ENCODE measurements around the gene MSMP.

MSMP gene

DNA sequence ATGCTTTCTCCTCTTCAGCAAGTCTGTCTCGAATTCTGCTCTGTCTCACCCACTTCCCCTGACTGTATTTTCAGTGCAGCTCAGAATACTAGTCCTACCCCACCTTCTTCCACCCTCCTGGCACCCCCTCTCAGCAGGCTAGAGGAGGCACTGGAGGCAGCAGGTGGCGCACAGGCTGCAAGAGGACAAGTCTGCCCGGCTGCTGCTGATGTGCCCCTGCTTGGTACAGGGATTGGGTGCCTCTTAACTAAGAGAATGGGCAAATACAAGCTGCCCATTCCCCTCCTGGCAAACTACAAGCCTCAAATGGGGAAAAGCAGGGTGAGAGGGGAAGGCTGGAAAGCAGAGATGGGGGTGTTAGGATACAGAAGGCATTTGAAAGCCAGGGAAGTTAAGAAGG lies 27.1 kb downstream of the MSMP start:
- H3K4me3 ChIP-seq (replicated peaks; ENCODE audit: insufficient read depth, low read length) = no peak overlapping the region
- peak in 1 of 2 experiments; percentile 56 for DNase-seq (ENCODE audit: low read depth in 1 of 2, low spot score in 1 of 2)
- H3K27ac ChIP-seq (replicated peaks) = peak overlapping the region; percentile 16
- H3K27me3 ChIP-seq (ENCODE audit: insufficient read depth, poor library complexity, severe bottlenecking) = no peaks in the 10 kb centered on the region
- TF ChIP-seq SPI1 (IDR thresholded peaks at IDR 0.05; ENCODE audit: borderline replicate concordance, low read depth) = no peak
- TF ChIP-seq, protein P1, sequence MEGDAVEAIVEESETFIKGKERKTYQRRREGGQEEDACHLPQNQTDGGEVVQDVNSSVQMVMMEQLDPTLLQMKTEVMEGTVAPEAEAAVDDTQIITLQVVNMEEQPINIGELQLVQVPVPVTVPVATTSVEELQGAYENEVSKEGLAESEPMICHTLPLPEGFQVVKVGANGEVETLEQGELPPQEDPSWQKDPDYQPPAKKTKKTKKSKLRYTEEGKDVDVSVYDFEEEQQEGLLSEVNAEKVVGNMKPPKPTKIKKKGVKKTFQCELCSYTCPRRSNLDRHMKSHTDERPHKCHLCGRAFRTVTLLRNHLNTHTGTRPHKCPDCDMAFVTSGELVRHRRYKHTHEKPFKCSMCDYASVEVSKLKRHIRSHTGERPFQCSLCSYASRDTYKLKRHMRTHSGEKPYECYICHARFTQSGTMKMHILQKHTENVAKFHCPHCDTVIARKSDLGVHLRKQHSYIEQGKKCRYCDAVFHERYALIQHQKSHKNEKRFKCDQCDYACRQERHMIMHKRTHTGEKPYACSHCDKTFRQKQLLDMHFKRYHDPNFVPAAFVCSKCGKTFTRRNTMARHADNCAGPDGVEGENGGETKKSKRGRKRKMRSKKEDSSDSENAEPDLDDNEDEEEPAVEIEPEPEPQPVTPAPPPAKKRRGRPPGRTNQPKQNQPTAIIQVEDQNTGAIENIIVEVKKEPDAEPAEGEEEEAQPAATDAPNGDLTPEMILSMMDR (IDR thresholded peaks at IDR 0.05; ENCODE audit: insufficient read depth, low read length) = peak; percentile 2

DNA sequence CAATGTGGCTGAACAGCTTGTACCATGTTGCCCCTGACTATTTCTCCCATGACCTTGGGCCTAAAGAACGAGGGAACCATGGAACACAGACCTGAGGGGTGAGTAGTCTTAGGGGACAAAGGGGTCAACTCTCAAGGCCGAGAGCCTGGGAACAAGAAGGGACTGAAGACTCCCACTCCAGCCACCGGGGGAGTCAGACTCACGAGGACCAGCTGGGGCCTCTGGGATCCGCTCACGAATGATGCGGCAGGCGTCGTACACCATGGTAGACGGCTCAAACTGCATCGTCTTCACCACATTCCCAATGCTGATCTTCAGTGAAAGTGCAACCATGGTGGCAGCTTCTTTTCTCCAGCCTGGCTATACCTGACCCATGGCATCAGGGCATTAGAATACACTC lies 28.7 kb downstream of the MSMP start:
- Histone ChIP-seq H3K4me3 (replicated peaks; ENCODE audit: insufficient read depth, low read length) (no peak overlapping the region), H3K27me3 (ENCODE audit: insufficient read depth, poor library complexity, severe bottlenecking) (no peaks in the 10 kb centered on the region), H3K27ac (replicated peaks) (no peak overlapping the region)
- no peak for TF ChIP-seq SPI1 (IDR thresholded peaks at IDR 0.05; ENCODE audit: borderline replicate concordance, low read depth)
- no peak for TF ChIP-seq GABPA (IDR thresholded peaks at IDR 0.05; ENCODE audit: low read depth)
- TF ChIP-seq POLR2AphosphoS5 (IDR thresholded peaks at IDR 0.05; ENCODE audit: low read depth) = no peak
- TF ChIP-seq, protein P1 (IDR thresholded peaks at IDR 0.05; ENCODE audit: insufficient read depth, low read length) = no peak
- TF ChIP-seq, protein P2, sequence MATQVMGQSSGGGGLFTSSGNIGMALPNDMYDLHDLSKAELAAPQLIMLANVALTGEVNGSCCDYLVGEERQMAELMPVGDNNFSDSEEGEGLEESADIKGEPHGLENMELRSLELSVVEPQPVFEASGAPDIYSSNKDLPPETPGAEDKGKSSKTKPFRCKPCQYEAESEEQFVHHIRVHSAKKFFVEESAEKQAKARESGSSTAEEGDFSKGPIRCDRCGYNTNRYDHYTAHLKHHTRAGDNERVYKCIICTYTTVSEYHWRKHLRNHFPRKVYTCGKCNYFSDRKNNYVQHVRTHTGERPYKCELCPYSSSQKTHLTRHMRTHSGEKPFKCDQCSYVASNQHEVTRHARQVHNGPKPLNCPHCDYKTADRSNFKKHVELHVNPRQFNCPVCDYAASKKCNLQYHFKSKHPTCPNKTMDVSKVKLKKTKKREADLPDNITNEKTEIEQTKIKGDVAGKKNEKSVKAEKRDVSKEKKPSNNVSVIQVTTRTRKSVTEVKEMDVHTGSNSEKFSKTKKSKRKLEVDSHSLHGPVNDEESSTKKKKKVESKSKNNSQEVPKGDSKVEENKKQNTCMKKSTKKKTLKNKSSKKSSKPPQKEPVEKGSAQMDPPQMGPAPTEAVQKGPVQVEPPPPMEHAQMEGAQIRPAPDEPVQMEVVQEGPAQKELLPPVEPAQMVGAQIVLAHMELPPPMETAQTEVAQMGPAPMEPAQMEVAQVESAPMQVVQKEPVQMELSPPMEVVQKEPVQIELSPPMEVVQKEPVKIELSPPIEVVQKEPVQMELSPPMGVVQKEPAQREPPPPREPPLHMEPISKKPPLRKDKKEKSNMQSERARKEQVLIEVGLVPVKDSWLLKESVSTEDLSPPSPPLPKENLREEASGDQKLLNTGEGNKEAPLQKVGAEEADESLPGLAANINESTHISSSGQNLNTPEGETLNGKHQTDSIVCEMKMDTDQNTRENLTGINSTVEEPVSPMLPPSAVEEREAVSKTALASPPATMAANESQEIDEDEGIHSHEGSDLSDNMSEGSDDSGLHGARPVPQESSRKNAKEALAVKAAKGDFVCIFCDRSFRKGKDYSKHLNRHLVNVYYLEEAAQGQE (IDR thresholded peaks at IDR 0.05; ENCODE audit: insufficient replicate concordance, low read depth) = no peak
- no peak for DNase-seq (ENCODE audit: low read depth in 1 of 2, low spot score in 1 of 2)

DNA sequence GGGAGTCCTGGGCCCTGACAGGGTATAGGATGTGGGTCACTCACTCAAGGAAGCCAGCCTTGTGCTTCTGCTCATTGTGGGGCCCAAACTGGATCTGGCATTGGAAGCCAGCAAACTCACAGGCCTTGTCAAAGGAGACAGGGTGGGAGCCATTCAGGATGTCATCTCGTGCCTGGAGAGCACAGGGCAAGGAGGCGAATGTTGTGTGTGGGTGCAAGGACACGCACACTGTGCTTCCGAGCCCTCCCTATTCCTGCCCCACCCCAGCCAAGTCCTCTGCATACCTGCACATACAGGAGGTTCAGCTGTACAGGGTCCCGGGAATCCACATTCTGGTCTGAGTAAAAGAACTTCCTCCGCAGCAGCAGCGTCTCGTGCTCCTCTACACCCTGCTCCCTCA lies 30.2 kb downstream of the MSMP start:
- Histone ChIP-seq H3K27me3 (ENCODE audit: insufficient read depth, poor library complexity, severe bottlenecking) (no peaks in the 10 kb centered on the region), H3K27ac (replicated peaks) (no peak overlapping the region), H3K4me3 (replicated peaks; ENCODE audit: insufficient read depth, low read length) (no peak overlapping the region)
- no peak for TF ChIP-seq POLR2AphosphoS5 (IDR thresholded peaks at IDR 0.05; ENCODE audit: low read depth)
- no peak for DNase-seq (ENCODE audit: low read depth in 1 of 2, low spot score in 1 of 2)

DNA sequence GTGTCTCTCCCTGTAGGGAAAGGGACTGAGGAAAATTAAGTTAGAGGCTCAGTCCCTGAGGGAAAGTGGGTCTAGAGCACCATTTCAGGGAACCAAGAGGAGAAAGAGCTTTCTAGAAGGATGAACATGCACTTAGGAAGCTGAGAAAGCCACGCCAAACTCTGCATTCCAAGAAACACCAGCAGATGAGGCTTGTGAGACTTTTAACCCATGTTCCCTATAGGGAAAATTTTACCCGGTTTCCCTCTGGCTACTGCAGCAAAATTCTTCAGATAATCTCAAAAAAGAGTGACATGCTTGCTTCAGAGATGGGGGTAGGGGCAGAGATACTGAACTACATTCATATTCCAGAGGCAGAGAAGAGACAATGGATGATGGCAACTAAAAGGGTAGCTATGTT lies 30.6 kb downstream of the MSMP start:
- Histone ChIP-seq H3K27ac (replicated peaks) (no peak overlapping the region), H3K27me3 (ENCODE audit: insufficient read depth, poor library complexity, severe bottlenecking) (no peaks in the 10 kb centered on the region), H3K4me3 (replicated peaks; ENCODE audit: insufficient read depth, low read length) (no peak overlapping the region)
- TF ChIP-seq, protein P2 (IDR thresholded peaks at IDR 0.05; ENCODE audit: insufficient replicate concordance, low read depth) = no peak
- TF ChIP-seq SPI1 (IDR thresholded peaks at IDR 0.05; ENCODE audit: borderline replicate concordance, low read depth) (no peak), GABPA (IDR thresholded peaks at IDR 0.05; ENCODE audit: low read depth) (no peak), POLR2AphosphoS5 (IDR thresholded peaks at IDR 0.05; ENCODE audit: low read depth) (no peak)
- TF ChIP-seq, protein P1 (IDR thresholded peaks at IDR 0.05; ENCODE audit: insufficient read depth, low read length) = no peak
- no peak for DNase-seq (ENCODE audit: low read depth in 1 of 2, low spot score in 1 of 2)
